Stimulated activated naive CD8-positive, alpha-beta T cell treated with anti-CD3 and anti-CD28 coated beads, Interleukin-15, Interleukin-2, amounts not matched to agents 100 U/mL and 50 U/mL, for 24 hours (primary cell): ENCODE data around the gene PAFAH1B1.

Experiments
- ATAC-seq: fragments of 150-1000 bp; cut with Tn5 transposase; one replicate; pipeline ENCODE4 v1.10.0; 2021
- DNase-seq: peaks from one replicate; pipeline ENCODE4 v3.0.0; 2021

The PAFAH1B1 gene

DNA sequence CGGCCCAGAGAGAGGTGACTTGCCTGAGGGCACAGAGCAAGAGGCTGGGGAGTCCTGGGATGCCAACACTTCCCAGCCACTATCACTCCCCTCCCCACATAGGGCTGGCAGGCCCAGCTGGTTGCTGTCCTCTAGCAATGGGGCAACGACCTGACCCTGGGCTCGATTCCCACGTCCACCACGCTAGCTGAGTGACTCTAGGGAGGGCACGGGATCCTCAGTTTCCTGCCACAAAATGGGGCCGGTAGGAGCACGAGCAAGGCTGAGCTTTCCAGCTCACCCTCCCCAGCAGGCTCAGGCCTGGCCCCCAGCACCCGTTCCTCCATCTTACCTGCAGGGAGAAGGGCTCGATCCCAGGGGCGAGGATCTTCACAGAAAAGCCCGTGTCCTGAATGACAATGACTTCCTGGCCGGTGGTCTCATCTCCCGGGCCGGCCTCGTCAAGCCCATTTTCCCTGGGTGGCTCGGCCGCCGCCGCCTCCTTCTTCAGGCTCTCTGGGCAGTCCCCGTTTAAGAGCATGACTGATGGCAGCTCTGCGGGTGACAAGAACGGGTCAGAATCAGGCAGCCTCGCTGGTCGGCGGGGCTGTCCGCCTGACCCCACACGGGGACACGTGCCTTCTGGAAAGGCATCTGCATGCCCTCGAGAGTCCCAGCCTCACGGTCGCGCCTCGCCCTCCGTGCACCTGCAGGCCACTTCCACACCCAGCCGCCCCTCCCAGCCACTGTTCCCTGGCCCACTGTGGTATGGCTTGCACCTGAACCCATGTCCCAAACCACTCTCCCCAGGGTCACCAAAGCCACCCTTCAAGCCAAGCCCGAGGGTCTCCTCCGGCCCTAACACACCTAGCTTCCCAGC, 110.8 kb downstream of the PAFAH1B1 start:
- no peak for ATAC-seq
- no peak for DNase-seq

GRCh38 chr17:2704890-2705248, 111.4 kb downstream of the PAFAH1B1 start:
- ATAC-seq, result no peak
- DNase-seq, result no peak

GRCh38 chr17:2705263-2705662, 111.8 kb downstream of the PAFAH1B1 start:
- no peak for ATAC-seq
- no peak for DNase-seq

DNA sequence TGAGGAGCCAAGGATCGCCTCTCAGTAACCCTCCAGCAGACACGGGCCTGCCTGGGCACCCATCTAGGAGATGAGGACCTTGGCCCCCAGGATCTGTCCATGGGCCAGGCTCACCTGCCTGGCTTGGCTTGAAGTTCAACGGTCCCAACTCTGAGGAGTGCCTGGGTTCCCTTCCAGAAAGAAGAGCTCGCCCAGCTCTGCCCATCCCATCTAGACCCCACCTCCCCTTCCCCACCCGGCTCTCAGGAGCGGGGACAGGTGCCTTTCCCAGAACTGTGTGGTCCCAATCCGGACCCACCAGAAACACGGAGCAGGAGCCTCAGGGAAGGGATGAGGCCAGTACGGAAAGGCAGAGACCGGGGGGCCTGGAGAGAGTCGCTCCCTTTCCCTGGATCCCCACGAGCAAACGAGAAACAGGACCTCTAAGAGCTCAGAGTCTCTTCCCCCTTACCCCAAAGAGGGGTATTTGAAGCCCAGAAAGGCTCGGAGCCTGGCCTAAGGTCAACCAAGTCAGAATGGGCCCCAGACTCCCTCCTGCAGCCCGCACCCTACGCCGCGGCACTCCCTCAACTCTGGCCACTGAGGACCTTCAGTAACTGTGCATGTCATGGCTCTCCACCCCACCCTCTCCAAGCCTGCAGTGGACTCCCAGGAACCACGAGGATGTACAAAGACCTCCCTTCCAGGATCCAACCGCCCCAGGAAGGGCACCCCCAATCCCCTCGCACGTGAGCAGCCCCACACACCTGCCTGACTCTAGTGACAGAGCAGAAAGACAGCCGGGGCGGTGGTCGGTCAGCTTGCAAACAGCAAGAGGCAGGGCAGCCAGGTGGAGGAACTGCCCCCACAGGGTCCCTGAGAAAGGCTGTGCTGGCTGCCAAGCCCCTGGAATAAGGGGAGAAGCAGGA, 112.7 kb downstream of the PAFAH1B1 start:
- ATAC-seq (no peak), DNase-seq (no peak)

- no peak for DNase-seq
- ATAC-seq, result no peak
Observed at GRCh38 chr17:2706911-2707510, 113.6 kb downstream of the PAFAH1B1 start.

DNA sequence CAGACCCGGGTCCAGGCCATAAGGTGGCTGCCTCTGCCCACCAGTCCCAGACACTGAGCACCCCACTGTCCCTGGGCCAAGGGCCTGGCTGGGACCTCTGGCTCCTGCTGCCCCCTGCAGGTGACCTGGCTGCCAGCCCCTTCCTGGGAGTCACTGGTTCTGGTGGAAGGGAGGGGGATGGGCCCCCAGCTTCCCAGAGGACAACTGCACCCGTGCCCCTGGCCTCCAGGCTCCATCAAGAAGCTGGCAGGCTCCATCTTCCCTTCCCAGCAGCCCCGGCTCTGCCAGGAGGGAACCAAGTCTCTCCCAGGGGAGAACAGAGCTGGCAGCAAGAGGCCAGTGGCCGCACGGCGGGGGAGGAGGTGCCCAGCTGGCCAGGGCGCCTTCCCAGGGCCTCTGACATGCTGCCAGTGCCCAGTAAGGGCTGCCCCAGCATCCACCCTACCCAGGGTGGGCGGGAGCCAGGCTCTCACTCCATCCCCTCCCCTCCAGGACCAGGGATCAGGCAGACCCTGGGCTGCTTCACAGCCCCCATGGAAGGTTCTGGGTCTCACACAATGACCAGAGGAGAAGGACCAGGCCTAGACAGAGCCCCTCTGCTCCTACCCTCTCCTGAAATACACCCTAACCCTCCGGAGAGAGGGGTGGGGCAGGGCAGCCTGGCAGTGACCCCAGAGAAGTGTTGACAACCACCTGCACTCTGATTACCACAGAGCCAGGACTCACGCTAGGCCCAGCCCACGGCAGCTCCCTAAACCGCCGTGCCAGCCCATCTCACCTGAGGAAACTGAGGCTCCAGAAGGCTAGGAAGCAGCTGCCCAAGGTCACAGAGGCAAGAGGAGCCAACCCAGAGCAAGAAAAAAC, 114.5 kb downstream of the PAFAH1B1 start:
- ATAC-seq (no peak), DNase-seq (peak; percentile 36)

- ATAC-seq (no peak), DNase-seq (no peak)
Observed at GRCh38 chr17:2708585-2709182, 115.2 kb downstream of the PAFAH1B1 start.

GRCh38 chr17:2709183-2709661, 115.8 kb downstream of the PAFAH1B1 start:
- no peak for DNase-seq
- no peak for ATAC-seq

- DNase-seq (no peak), ATAC-seq (no peak)
Observed at GRCh38 chr17:2710071-2710802, 116.8 kb downstream of the PAFAH1B1 start.

- ATAC-seq (peak; percentile 2), DNase-seq (peak; percentile 55)
Observed at GRCh38 chr17:2710803-2711607, 117.6 kb downstream of the PAFAH1B1 start.

- ATAC-seq, result peak; percentile 90
Observed at GRCh38 chr17:2711608-2712299, 118.3 kb downstream of the PAFAH1B1 start, which contains the start of gene CLUH. CLUH (minus strand) TSS chr17:2711764; CDS start chr17:2711661, 103 bp downstream.

GRCh38 chr17:2712300-2713043, 119.0 kb downstream of the PAFAH1B1 start:
- DNase-seq (no peak), ATAC-seq (no peak)

More at GRCh38 chr17:2711608-2712299, 118.3 kb downstream of the PAFAH1B1 start, which contains the start of gene CLUH:
- peak; percentile 98 for DNase-seq

GRCh38 chr17:2713881-2714280, 120.4 kb downstream of the PAFAH1B1 start:
- DNase-seq (no peak), ATAC-seq (no peak)

DNA sequence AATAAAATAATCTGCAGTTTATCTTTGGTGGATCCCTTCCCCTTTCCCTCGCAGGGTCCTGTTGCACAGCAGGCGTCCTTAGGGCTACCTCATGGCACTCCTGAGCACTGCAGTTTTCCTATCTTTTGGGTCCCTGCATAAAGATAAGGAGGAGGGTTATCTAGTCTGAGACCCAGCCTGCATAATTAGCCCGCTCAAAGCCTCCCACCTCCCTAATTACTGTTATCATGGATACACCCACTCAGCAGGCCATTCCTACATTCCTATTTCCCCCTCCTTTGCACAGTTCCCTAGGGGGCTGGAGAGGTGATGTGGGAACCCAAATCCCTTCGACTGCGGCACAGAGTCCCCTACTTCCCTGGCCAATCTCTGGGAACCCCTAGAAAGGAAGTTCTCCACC, 123.2 kb downstream of the PAFAH1B1 start:
- ATAC-seq (no peak), DNase-seq (no peak)

GRCh38 chr17:2718150-2718938, 124.9 kb downstream of the PAFAH1B1 start:
- DNase-seq (no peak), ATAC-seq (no peak)

DNA sequence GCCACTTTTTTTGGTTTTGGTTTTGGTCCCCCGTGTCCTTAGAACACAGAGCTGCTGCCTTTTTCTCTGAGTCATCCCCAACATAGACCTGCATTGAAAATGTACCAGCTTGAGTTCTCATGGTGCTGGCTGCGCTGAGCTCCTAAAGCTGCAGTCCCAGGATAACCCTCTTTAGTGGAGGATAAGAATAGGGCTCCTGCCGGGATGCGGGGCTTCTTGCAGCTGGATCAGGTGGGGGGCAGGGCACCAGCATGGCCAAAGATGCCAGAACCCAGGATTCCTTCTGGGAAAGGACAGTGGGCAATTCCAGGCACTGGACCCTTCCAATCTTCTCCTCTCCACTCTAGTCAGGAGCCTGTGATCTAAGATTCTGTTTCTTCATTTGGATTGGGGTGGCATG, 126.4 kb downstream of the PAFAH1B1 start:
- no peak for ATAC-seq
- DNase-seq, result no peak

GRCh38 chr17:2721603-2722002, 128.1 kb downstream of the PAFAH1B1 start:
- ATAC-seq (peak; percentile 56), DNase-seq (peak; percentile 21)
